ENCODE measurements around the gene GPR161.
A peak's percentile ranks its signal among the peaks of the same experiment; 100 is the strongest.

DNA sequence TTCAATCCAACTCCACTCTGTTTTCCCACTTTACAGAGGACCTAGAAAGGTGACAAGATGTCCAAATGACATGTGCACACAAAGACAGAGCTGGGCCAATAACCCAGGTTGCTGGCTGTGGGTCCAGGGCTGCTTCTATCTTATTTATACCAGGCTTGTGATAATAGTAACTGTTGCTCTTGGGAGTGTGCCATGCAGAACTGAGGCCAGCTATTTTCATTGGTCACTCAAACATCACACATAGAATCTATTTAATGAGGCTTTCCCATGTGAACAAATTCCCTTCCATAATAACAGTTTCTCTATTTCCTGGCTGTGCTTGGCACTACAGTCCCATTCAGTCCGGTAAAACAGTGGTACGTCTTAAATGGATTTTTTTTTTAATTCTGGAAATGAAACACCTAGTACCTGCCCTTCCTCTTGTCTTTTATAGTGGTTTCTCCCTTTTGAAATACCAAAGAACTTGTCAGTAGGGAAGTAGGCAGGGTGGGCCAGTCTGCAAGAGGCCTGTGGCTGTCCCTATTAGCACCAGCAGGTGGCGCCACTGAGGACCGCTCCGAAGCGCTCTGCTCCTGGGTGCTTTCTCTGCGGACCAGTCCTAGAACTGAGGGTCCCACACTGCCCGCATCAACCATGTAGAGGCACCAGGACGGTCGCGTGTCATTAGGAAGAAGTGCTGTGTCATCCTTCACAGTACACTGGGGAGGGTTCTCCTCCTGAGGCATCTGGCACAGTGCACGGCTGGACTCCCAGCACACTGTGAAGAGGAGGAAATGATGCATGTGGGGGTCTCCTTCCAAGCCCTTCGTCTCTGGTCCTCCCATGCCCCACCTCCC lies 52.1 kb downstream of the GPR161 start:
- TF ChIP-seq POLR2A (IDR thresholded peaks at IDR 0.05; ENCODE audit: extremely low read depth, insufficient read length) (no peak), MYC (IDR thresholded peaks at IDR 0.05; ENCODE audit: low read depth, low read length) (no peak)
- TF ChIP-seq, protein P1, sequence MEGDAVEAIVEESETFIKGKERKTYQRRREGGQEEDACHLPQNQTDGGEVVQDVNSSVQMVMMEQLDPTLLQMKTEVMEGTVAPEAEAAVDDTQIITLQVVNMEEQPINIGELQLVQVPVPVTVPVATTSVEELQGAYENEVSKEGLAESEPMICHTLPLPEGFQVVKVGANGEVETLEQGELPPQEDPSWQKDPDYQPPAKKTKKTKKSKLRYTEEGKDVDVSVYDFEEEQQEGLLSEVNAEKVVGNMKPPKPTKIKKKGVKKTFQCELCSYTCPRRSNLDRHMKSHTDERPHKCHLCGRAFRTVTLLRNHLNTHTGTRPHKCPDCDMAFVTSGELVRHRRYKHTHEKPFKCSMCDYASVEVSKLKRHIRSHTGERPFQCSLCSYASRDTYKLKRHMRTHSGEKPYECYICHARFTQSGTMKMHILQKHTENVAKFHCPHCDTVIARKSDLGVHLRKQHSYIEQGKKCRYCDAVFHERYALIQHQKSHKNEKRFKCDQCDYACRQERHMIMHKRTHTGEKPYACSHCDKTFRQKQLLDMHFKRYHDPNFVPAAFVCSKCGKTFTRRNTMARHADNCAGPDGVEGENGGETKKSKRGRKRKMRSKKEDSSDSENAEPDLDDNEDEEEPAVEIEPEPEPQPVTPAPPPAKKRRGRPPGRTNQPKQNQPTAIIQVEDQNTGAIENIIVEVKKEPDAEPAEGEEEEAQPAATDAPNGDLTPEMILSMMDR (IDR thresholded peaks at IDR 0.05; ENCODE audit: low read depth, low read length), result peak; percentile 91
- TF ChIP-seq, protein P2, sequence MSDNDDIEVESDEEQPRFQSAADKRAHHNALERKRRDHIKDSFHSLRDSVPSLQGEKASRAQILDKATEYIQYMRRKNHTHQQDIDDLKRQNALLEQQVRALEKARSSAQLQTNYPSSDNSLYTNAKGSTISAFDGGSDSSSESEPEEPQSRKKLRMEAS (IDR thresholded peaks at IDR 0.05; ENCODE audit: low read depth, low read length), result no peak

Data from NB4 (cell line).